AG04449 (cell line): Measurements from ENCODE around the gene MAT2A.
A peak's percentile ranks its signal among the peaks of the same experiment; 100 is the strongest.

Experiments
- CTCF ChIA-PET: fragments of 350-600 bp; formaldehyde crosslinking; extraction: SDS; loops from one replicate; lab custom pipeline; 2021; ENCODE audit warnings: antibody characterized with exemption; lab: Yijun Ruan, JAX
- POLR2A ChIA-PET: fragments of 400-600, 350-600 bp; formaldehyde crosslinking; extraction: SDS; loops from one replicate; lab custom pipeline; 2020; ENCODE audit warnings: antibody characterized with exemption, inconsistent platforms; lab: Yijun Ruan, JAX
- DNase-seq: peaks from one replicate; pipeline ENCODE4 v3.0.0-alpha.2; 2010; ENCODE audit warnings: low read depth, low spot score
- H3K4me3 ChIP-seq: 2 replicates; pipeline ENCODE4 v1.5.1; 2011; ENCODE audit warnings: low read depth, mild to moderate bottlenecking, control low read depth, low read length
- TF ChIP-seq, protein P1 (sequence below): IDR thresholded peaks from one replicate; pipeline ENCODE4 v1.5.1; 2011; ENCODE audit warnings: mild to moderate bottlenecking, moderate library complexity, low read length, control low read depth, inconsistent platforms; ENCODE audit not compliant: insufficient read depth; ENCODE audit errors: missing control alignments

MAT2A gene

DNA sequence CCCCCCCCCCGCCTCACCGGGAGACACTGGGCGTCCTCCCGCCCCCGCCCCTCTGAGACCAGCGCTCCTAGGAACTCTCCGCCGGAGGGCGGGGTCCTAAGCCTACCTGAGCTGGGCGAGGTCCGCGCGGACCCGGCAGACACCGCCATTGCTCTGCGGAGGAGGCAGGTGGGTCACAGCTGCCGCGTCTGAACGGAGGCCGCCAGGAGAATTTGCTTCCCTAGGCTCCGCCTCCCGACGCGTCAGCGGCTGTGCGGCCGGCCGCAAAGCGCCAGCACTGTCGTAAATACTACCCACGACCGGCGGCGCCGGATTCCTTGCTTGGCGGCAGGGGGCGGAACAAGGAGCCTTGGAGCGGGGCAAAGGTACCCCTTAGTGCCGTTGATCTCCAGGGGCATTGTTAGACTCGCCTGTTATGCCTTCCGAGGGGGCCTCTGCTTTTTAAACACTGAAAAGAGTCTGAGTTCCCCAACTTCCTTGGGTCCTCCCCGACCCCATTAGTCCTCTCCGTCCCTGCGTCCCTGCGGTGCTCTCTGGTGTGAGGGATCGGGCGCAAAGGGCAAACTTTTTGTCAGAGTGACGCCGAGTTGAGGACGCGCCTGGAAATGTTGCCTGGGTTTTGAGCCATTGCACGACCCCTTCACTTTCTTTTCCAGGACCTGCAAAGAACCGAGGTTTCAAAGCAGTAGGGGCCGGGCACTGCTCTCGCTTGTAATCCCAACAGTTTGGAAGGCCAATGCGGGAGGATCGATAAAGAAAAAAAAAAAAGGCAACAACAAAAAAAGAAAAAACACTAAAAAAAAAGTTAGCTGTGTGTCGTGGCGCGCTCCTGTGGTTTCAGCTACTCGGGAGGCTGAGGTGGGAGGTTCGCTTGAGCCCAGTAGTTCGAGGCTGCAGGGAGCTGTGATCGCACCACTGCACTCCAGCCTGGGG is 22.6 kb downstream of the MAT2A start, which contains the start of gene GGCX:
GGCX (minus strand) TSS at position 214 of the 933 bp plus-strand sequence; CDS start at position 149, 65 bp downstream.
- POLR2A ChIA-PET, result interaction anchor here (0.7 to 3.0 kb wide), 7 partner anchors 11 to 655 kb away, joined by 3 to 18 read pairs (median 3); partner anchors contain the start of gene MAT2A
- DNase-seq, result no peak
- TF ChIP-seq, protein P1, sequence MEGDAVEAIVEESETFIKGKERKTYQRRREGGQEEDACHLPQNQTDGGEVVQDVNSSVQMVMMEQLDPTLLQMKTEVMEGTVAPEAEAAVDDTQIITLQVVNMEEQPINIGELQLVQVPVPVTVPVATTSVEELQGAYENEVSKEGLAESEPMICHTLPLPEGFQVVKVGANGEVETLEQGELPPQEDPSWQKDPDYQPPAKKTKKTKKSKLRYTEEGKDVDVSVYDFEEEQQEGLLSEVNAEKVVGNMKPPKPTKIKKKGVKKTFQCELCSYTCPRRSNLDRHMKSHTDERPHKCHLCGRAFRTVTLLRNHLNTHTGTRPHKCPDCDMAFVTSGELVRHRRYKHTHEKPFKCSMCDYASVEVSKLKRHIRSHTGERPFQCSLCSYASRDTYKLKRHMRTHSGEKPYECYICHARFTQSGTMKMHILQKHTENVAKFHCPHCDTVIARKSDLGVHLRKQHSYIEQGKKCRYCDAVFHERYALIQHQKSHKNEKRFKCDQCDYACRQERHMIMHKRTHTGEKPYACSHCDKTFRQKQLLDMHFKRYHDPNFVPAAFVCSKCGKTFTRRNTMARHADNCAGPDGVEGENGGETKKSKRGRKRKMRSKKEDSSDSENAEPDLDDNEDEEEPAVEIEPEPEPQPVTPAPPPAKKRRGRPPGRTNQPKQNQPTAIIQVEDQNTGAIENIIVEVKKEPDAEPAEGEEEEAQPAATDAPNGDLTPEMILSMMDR, result no peak
- CTCF ChIA-PET, result interaction anchor here (0.7 to 30.0 kb wide), 7 partner anchors 8 to 129 kb away, joined by 3 to 922 read pairs (median 3); partner anchors contain the start of gene SH2D6
- H3K4me3 ChIP-seq, result peak within 1 kb of the TSS; percentile 92

DNA sequence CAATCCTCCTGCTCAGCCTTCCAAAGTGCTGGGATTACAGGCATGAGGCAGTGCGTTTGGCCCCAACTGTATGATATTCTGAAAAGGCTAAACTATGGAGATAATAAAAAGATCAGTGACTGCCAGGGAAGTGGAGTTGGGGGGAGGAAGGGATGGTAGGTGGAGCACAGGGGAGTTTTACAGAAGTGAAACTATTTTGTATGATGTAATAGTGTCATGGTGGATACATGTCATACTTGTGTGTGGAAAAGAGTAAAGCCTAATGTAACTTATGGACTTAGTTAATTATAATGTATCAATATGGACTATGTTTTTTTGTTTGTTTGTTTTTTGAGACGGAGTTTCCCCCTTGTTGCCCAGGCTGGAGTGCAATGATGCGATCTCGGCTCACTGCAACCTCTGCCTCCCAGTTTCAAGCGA is 25.2 kb downstream of the MAT2A start:
- TF ChIP-seq, protein P1, result no peak
- DNase-seq, result no peak
- CTCF ChIA-PET, result interaction anchor here (0.6 to 1.1 kb wide), 2 partner anchors 12 to 51 kb away, joined by 3 to 4 read pairs; no protein-coding TSS in a partner anchor
- no peak overlapping the region for H3K4me3 ChIP-seq
- POLR2A ChIA-PET, result interaction anchor here (0.6 kb wide), 1 partner anchor 497 kb away, joined by 3 read pairs; no protein-coding TSS in a partner anchor

DNA sequence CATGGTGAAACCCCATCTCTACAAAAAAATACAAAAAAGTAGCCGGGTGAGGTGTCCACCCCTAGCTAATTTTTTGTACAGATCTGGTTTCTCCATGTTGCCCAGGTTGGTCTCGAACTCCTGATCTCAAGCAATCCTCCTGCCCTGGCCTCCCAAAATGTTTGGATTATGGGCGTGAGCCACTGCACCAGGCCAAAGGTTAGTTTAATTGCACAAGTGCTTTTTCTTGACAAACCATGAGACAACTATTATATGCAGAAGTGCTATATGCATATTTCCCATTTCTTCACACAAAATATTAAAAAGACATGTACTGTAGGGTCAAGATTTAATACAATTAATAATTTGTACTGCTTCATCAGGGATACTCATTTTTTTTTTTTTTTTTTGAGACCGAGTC is 27.3 kb downstream of the MAT2A start:
- CTCF ChIA-PET, result interaction anchor here (1.0 kb wide), 1 partner anchor 10 kb away, joined by 3 read pairs; no protein-coding TSS in a partner anchor

DNA sequence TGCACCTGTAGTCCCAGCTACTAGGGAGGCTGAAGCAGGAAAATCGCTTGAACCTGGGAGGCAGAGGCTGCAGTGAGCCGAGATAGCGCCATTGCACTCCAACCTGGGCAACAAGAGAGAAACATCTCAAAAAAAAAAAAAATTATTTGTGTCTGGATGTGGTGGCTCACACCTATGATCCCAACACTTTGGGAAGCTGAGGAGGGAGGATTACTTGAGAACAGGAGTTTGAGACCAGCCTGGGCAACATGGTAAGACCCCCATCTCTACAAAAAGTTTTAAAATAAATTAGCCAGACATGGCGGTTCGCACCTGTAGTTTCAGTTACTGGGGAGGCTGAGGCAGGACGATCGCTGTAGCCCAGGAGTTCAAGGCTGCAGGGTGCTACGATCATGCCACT is 36.8 kb downstream of the MAT2A start:
- H3K4me3 ChIP-seq, result no peak overlapping the region
- ChIA-PET CTCF (no interaction called here), POLR2A (no interaction called here)
- DNase-seq, result no peak
- TF ChIP-seq, protein P1, result no peak

More for the DNA sequence above, 27.3 kb downstream of the MAT2A start:
- H3K4me3 ChIP-seq, result no peak overlapping the region
- no peak for DNase-seq
- TF ChIP-seq, protein P1, result no peak
- POLR2A ChIA-PET, result no interaction called here

DNA sequence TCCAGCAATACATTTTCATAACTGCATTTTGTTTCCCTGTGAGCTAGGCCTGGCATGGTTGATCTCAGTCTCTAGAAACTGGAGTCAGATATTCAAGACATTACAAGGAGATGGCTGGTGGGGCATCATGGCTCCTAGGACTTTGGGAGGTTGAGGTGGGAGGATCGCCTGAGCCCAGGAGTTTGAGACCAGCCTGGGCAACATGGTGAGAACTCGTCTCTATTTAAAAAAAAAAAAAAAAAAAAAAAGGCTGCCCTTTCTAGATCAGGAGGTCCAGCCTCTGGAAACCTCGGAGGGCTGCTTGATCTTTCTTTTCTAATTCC is 38.1 kb downstream of the MAT2A start:
- POLR2A ChIA-PET, result interaction anchor here (0.7 kb wide), 1 partner anchor 651 kb away, joined by 6 read pairs; no protein-coding TSS in a partner anchor

More for the DNA sequence above, 38.1 kb downstream of the MAT2A start:
- no peak overlapping the region for H3K4me3 ChIP-seq
- TF ChIP-seq, protein P1, result no peak
- no peak for DNase-seq
- CTCF ChIA-PET, result interaction anchor here (1.1 to 1.4 kb wide), 2 partner anchors 14 to 26 kb away, joined by 3 read pairs; no protein-coding TSS in a partner anchor
